GM21390 (cell line): ENCODE measurements around the gene GORASP1.
"Not testable (repeated sequence)": the region's sequence is repeated elsewhere in the genome, so short reads cannot be mapped to it uniquely, and the experiment has no call there.

Source experiments
- ATAC-seq: cut with Tn5 transposase; IDR thresholded peaks from one replicate; pipeline ENCODE4 v1.9.1; 2021; ENCODE audit not compliant: unreplicated experiment

Gene GORASP1

DNA sequence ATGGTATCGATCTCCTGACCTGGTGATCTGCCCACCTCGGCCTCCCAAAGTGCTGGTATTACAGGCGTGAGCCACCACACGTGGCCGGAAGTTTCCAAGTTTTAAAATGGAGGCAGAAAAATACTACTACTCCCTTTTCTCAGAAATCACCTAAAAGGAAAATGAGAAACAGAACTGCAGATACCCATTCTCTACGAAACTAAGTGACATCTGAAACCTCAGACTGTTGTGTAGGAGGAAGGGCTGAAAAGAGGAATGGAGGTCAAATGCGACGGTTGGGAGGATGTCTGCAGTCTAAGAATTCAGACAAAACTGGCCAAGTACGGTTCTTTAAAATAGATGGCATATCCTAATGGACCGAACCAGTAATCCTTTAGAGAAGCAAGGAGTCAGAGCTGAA is 31.5 kb downstream of the GORASP1 start:
- no peak for ATAC-seq

DNA sequence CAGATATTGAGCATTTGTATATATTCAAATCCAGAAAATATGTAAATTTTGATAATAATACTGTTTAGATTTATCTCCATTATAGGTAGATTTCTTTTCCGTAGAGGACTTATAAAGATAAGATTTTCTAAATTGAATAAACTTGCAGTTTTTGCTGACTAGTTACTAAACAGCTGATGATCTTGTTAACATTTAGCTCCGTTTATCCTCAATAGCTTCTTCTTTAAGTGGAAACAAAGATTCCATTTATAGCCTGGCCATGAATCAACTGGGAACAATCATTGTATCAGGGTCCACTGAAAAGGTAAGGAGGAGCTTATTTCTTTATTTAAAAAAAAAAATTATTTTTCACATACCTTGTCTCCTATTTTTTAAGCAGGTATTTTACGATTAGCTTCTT is 38.9 kb downstream of the GORASP1 start:
- ATAC-seq: no peak

DNA sequence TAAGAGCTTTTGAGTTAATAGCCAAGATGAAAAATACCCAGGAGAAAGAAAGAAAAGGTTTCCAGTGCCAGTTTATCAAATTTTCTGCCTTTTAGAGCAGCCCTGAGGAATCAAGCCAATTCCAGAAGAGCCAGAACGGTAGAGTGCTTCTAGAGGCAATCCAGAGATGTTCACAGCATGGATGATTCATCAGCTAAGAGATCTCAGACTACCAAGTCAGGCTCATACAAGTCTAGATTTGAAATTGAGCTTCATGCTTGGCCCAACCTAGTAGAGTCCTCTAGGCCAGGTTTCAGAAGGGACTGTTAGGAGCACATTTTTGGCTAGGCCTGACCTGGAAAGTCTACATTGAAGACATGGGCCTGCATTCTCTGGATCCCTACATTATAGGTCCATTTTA is 40.1 kb downstream of the GORASP1 start:
- ATAC-seq: no peak

- ATAC-seq: peak; percentile 99
Measured at GRCh38 chr3:39065197-39065596, 42.2 kb downstream of the GORASP1 start.

GRCh38 chr3:39064646-39065045 is 42.8 kb downstream of the GORASP1 start:
- ATAC-seq: no peak

GRCh38 chr3:39063143-39063542 is 44.3 kb downstream of the GORASP1 start:
- no peak for ATAC-seq

- ATAC-seq: no peak
Measured at GRCh38 chr3:39062180-39062579, 45.2 kb downstream of the GORASP1 start.

- ATAC-seq: not testable (repeated sequence)
Measured at GRCh38 chr3:39061228-39061627, 46.2 kb downstream of the GORASP1 start.

DNA sequence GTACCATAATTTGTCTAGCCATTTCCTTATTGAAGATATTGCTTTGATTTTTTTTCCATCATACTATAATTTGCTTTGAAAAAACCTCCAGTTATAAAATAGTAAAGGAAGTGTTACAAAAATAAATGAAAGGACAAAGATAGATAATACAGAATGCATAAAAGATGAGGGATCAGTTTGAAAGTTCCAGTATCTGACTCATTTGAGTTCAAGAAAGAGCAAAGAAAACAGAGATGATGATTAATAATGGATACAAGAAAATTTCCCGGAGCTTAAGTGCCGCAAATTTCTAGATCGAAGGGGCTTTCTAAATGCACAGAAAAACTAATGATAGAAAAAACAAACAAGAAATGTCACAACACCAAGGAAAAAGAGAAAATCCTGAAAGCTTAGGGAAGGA is 51.3 kb downstream of the GORASP1 start:
- no peak for ATAC-seq

GRCh38 chr3:39053696-39054095 is 53.7 kb downstream of the GORASP1 start:
- no peak for ATAC-seq

DNA sequence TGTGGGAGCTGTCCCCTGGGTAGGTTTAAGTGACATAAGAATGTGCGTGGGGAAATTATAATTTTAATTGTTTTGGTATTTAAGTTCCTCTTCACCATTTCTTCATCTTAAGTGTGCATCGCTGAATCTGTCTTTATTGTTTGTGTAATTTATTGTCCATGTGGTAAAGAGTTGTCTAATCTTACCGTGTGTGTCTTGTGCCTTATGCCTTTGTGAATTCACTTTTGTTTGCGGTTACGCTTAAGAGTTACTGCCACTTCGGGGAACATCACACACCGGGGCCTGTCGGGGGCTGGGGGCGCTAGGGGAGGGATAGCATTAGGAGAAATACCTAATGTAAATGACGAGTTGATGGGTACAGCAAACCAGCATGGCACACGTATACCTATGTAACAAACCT is 54.8 kb downstream of the GORASP1 start:
- no peak for ATAC-seq

DNA sequence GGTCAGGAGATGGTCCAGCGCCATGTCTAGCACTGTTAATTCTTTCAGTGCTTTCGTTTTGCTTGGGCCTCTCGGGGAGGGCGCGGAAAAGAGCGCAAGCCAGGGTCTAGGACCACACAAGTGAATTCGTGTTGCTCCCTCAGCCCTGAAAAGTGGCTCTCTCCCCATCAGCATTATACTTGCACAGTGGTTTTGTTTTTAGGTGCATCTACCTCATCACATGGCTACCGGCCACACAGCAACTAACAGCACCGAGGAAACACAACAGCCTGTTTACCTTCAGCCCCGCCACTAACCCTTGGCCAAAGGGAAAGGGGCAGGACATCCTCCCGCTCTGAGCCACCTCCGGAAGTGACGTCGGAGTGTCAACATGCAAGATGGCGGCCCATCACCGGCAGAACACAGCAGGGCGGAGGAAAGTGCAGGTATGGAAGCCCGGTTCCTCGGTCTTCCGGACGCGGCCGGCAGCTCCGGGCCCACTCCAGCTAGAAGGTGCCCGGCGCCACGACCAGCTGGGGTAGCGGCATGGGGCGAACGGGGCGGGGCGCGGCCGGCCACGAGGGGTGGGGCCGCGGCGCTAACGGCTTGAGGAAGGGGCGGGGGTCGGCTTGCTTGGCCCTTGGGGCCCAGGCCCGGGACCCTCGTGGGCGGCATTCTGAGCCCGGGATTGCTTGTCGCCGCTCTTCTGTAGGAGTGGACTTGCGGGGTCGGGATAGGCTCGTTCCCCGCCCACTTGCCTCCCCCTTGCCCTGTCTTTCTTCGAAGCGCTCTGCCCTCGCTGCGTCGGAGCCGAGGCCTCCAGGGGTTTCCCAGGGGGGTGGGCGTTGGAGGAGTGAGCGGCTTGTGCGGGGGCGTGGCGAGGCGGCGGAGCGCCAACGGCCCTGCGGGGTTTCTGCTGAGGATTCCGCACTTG is 55.5 kb downstream of the GORASP1 start, which contains the start of the genes SCN11A and WDR48:
Gene SCN11A (minus strand): TSS at position 296 of the 913 bp plus-strand sequence. CDS start 101,582 bp downstream, outside the sequence.
Gene WDR48 (plus strand): TSS at position 368 of the 913 bp plus-strand sequence. CDS start 10 bp downstream, at position 378.
- peak; percentile 99 for ATAC-seq

GRCh38 chr3:39050029-39050428 is 57.4 kb downstream of the GORASP1 start:
- ATAC-seq: no peak
